ENCODE results near the gene POLR1E.

GRCh38 chr9:37486256-37486615, 488 bp downstream of the POLR1E start:
- no peak for TF ChIP-seq ZNF274 (IDR thresholded peaks at IDR 0.05; ENCODE audit: low read depth, low read length)
- TF ChIP-seq YY1 (IDR thresholded peaks at IDR 0.05; ENCODE audit: insufficient read depth, insufficient read length) = no peak
- no peak for TF ChIP-seq SUZ12 (IDR thresholded peaks at IDR 0.05; ENCODE audit: extremely low read depth, insufficient read depth, insufficient read length)
